Liver (tissue), 3 donors: Measurements from ENCODE around the gene AHRR.

Experiments
- CTCF ChIP-seq: fragments of 150-350 bp; IDR thresholded peaks from 2 replicates; pipeline ENCODE4 v1.5.1; 2017; ENCODE audit warnings: improper control_type of control experiment, low read depth, low read length; ENCODE audit not compliant: missing input control
- EGR1 ChIP-seq, 2 donors: IDR thresholded peaks; 2 replicates each; pipeline ENCODE4 v1.6.1; 2016 to 2018; ENCODE audit warnings: antibody characterized with exemption in 2 of 2, low read depth in 2 of 2
- GABPA ChIP-seq, 2 donors: IDR thresholded peaks in 1 of 2; conservative IDR thresholded peaks in 1 of 2; 2 replicates each; pipeline ENCODE4 v1.6.1; 2016; ENCODE audit warnings: antibody characterized with exemption in 2 of 2, mild to moderate bottlenecking in 1 of 2, moderate library complexity in 1 of 2
- RAD21 ChIP-seq, 2 donors: IDR thresholded peaks; 2 replicates each; pipeline ENCODE4 v1.6.1; 2016; ENCODE audit warnings: antibody characterized with exemption in 2 of 2, mild to moderate bottlenecking in 2 of 2
- REST ChIP-seq: IDR thresholded peaks from 2 replicates; pipeline ENCODE4 v1.6.1; 2016; ENCODE audit warnings: antibody characterized with exemption, mild to moderate bottlenecking
- RXRA ChIP-seq, 2 donors: IDR thresholded peaks; 2 replicates each; pipeline ENCODE4 v1.6.1; 2017 to 2018; ENCODE audit warnings: antibody characterized with exemption in 2 of 2, mild to moderate bottlenecking in 1 of 2
- SP1 ChIP-seq: IDR thresholded peaks from 2 replicates; pipeline ENCODE4 v1.6.1; 2018; ENCODE audit warnings: antibody characterized with exemption, mild to moderate bottlenecking
- YY1 ChIP-seq: IDR thresholded peaks from 2 replicates; pipeline ENCODE4 v1.6.1; 2016; ENCODE audit warnings: antibody characterized with exemption, mild to moderate bottlenecking
- donor health status: healthy.
- donor health status: healthy.

- TF ChIP-seq CTCF (no peak), YY1 (no peak), REST (no peak), SP1 (no peak), EGR1 (IDR thresholded peaks at IDR 0.05; ENCODE audit: low read depth in 2 of 2) (no peak), GABPA (IDR thresholded peaks at IDR 0.05 in 1 of 2, conservative IDR thresholded peaks at IDR 0.05 in 1 of 2) (no peak), RAD21 (IDR thresholded peaks at IDR 0.05) (no peak), RXRA (IDR thresholded peaks at IDR 0.05) (no peak)
Observed at GRCh38 chr5:345404-346195, 24.1 kb downstream of the AHRR start.
